Neural progenitor cell (in vitro differentiated cells): Measurements from ENCODE around the gene PARK7.

Experiments used
- EZH2 ChIP-seq: fragments of 200-600 bp; sonication (generic); IDR thresholded peaks from 2 replicates; pipeline ENCODE4 v1.6.1; 2017; ENCODE audit warnings: antibody characterized with exemption, mild to moderate bottlenecking, moderate library complexity
- EZH2phosphoT487 ChIP-seq: fragments of 200-600 bp; sonication (generic); IDR thresholded peaks from 2 replicates; pipeline ENCODE4 v1.6.1; 2017; ENCODE audit warnings: antibody characterized with exemption
- TF ChIP-seq, protein P1 (sequence below): fragments of 200-600 bp; sonication (generic); IDR thresholded peaks from 2 replicates; pipeline ENCODE4 v1.5.1; 2017; ENCODE audit warnings: antibody characterized with exemption, mild to moderate bottlenecking

GRCh38 chr1:8032366-8032910, 70.9 kb downstream of the PARK7 start:
- TF ChIP-seq, protein P1, sequence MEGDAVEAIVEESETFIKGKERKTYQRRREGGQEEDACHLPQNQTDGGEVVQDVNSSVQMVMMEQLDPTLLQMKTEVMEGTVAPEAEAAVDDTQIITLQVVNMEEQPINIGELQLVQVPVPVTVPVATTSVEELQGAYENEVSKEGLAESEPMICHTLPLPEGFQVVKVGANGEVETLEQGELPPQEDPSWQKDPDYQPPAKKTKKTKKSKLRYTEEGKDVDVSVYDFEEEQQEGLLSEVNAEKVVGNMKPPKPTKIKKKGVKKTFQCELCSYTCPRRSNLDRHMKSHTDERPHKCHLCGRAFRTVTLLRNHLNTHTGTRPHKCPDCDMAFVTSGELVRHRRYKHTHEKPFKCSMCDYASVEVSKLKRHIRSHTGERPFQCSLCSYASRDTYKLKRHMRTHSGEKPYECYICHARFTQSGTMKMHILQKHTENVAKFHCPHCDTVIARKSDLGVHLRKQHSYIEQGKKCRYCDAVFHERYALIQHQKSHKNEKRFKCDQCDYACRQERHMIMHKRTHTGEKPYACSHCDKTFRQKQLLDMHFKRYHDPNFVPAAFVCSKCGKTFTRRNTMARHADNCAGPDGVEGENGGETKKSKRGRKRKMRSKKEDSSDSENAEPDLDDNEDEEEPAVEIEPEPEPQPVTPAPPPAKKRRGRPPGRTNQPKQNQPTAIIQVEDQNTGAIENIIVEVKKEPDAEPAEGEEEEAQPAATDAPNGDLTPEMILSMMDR = no peak
- TF ChIP-seq EZH2 (no peak), EZH2phosphoT487 (no peak)
